Measurements from ENCODE around the gene TMEM108.

TMEM108 gene

DNA sequence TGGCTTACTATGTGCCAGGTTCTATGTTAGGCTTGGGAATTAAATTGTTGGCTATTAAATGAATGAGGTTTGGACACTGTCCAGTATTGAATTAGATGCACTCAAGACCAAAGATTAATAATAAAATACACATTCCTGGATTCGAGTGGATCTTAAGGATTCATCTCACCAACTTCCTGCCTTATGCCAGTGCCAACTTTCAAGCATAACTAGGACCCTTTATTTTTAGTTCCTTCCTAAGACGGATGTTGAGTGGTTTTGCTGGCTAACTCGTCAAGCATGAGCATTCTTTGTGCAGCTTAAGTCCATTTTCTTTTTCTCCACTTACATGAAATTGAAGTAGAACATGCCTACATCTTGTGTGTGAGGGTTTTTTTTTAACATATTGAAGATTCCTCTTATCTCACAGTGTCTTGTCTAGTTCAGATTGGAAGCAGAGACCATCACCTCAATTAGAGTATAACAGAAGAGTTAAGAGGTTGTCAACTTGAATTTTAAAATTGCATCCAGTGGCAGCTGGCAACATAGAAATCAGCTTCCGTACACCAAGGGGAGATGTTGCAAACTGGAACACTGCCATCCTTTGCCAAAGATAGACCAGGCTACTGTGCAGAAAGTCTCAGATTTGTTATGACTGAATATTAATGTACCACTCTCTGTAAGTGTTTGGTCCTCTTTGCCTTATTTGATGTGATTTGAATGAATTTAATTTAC lies 255.4 kb downstream of the TMEM108 start:
- TF ChIP-seq GATA2 (IDR thresholded peaks at IDR 0.05; ENCODE audit: low read depth, low read length) (no peak), GATA3 (IDR thresholded peaks at IDR 0.05; ENCODE audit: low read depth, low read length) (no peak)

DNA sequence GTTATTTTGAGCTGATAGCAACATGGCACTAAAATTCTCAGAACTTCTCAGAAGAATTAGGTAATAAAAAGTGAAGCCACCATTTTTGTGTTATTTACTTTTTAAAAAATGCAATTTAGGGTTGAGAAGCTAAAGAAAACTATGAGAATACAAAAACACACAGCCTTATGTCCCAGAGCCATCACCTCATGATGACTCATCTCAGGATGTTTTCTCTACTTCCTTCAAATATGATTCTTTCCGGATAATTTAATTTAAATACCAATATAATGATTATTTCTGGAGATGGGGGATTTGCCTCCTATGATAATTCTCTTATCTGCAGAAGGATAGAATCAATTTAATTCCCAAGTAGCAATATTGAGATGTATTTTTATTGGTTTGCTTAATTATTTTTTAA lies 256.1 kb downstream of the TMEM108 start:
- no peak for TF ChIP-seq GATA3 (IDR thresholded peaks at IDR 0.05; ENCODE audit: low read depth, low read length)
- TF ChIP-seq GATA2 (IDR thresholded peaks at IDR 0.05; ENCODE audit: low read depth, low read length) = no peak

DNA sequence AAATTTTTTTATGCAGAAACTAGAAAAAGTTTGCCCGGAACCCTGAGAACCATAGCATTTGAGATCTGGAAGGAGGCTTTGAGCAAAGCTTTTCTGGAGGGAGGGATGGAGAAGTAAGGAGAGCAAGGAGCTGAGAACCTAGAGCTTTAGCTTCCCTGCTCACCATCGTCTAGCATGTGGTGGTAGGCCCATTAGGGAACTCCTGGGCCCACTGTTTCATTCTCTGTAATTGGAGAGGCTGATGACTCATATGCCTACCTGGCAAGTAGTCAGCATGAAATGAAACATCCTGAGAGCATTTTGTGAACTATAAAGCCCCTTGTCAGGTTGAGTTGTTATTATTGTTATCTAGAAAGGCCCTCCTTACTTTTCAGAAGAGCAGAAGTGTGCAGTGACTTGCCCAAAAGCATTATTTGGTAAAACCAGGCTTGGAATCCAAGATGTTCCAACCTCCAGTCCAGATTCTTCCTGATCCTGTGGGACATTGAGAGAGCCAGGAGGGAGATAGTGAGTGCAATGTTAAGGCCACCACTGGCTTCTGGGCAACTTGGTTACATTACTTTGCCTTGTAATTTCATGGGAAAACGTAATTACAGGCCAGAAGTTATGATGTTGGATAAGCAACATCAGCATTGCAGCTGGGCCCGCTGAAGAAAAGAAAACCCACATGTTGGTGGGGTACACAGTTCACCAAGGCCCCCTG lies 257.2 kb downstream of the TMEM108 start:
- TF ChIP-seq GATA3 (IDR thresholded peaks at IDR 0.05; ENCODE audit: low read depth, low read length) (no peak), GATA2 (IDR thresholded peaks at IDR 0.05; ENCODE audit: low read depth, low read length) (no peak)

DNA sequence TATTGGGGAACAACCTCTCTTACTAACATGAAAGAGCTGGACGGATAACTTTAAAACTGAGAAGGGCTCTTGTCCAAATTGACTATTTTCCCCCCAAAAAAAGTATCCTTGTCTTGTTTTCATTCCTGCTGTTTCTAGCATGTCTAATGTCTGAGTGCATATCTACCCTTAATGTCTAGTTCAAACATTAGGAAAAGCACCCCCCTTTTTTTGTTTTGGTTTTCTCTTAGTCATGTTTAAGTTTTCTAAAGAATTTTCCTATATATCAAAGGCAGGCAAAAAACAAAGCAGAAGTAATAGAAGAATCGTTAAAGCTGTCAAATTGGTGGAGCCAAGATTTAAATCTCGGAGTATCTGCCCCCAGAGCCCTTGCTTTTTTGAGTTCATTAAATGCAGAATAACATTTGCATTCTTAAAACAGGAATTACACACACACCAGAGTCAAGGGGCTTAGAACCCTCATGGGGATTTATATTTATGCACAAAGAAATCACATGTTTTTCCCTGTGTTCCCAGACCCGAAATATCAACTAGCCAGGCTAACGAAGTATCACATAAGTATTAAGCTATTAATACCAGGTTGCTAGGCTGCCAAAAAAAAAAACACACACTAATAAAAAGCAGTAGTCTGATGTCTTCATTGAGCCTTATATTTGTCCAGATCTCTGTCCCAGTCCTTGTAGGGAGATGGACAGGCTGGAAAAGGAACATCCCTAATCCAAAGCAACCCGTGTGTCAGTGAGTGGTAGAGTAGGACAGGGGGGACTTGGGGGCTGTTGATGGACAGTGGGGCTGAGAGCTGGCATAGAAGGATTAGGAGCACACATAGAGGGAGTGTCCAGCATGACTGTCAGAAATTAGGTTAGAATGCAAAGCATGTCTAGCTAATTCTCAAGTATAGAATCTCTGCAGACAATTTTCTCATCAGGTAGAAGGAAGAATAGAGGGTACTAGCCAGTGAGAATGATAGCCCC lies 258.0 kb downstream of the TMEM108 start:
- TF ChIP-seq GATA2 (IDR thresholded peaks at IDR 0.05; ENCODE audit: low read depth, low read length) (no peak), GATA3 (IDR thresholded peaks at IDR 0.05; ENCODE audit: low read depth, low read length) (no peak)

DNA sequence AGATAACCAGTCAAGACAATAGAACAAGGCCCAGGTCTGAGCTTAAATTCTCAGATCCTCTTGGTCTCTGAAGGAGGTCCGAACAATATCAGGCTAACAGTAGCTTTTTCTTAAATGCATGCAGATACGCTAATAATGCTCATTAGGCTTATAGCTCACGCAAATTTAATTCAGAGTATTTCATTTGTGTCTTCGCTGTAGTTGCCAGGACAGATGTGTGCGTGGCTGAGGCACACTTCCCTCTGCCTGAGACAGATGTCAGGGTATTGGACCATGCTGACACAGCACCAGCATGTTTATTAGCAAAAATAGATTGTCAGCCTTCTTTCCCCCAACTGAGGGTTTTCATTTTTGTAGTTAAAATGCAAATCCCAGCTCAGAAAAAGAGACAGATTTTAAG lies 258.8 kb downstream of the TMEM108 start:
- TF ChIP-seq GATA3 (IDR thresholded peaks at IDR 0.05; ENCODE audit: low read depth, low read length) (no peak), GATA2 (IDR thresholded peaks at IDR 0.05; ENCODE audit: low read depth, low read length) (no peak)

DNA sequence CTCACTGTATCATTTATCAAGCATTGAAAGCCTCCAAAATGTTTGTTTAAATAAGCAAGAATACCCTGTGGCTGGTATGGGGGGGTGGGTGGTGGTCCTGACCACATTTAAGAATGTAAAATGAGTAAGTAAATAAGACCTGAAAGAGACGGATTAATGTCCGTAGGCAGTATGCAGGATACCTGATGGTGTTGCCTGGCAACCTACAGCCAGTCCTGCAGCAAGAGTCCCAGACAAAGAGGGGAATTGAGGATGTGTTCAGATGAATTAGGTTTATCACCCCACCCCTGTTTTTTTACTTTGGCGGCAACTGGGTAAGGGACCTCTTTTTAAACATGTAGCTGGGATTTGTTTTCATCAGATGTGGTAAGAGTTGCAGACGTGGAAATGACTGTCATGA lies 261.9 kb downstream of the TMEM108 start:
- TF ChIP-seq GATA3 (IDR thresholded peaks at IDR 0.05; ENCODE audit: low read depth, low read length) (no peak), GATA2 (IDR thresholded peaks at IDR 0.05; ENCODE audit: low read depth, low read length) (no peak)

DNA sequence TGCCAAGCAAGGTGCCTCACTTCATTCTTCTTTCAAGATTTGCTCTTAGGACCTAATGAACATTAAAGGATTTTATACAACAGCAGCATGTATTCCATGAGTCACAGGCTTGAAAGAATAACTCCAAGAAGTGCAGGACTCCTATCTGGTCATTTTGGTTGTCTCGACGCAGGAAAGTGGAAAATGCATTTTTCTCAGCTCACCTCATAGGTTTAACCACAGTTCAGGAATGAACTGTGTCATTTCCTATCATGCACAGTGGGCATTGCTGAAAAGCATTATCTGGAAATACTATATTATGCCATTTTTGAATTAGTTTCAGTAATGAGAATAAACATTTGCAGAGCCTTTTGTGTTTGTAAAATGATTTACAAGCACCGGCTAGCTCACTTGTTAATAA lies 263.0 kb downstream of the TMEM108 start:
- no peak for TF ChIP-seq GATA2 (IDR thresholded peaks at IDR 0.05; ENCODE audit: low read depth, low read length)
- TF ChIP-seq GATA3 (IDR thresholded peaks at IDR 0.05; ENCODE audit: low read depth, low read length) = no peak

DNA sequence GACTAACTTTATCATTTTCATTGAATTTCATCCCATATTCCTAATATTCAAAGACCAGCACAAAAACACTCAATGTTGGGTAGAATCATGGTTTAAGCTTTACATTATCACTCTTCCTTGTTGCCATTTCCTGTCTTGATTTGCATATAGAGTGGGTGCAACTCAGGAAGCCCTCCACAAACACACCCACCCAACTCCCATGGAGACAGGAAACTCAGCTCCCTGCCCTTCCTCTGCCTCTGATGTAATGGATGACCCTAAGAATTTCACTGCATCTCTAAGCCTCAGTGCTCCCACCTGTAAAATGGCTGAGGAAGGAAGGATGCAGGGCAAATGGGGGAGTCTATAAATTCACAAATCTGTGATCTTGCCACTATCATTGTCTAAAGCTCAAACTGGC lies 263.5 kb downstream of the TMEM108 start:
- TF ChIP-seq GATA3 (IDR thresholded peaks at IDR 0.05; ENCODE audit: low read depth, low read length) = no peak
- TF ChIP-seq GATA2 (IDR thresholded peaks at IDR 0.05; ENCODE audit: low read depth, low read length) = no peak

DNA sequence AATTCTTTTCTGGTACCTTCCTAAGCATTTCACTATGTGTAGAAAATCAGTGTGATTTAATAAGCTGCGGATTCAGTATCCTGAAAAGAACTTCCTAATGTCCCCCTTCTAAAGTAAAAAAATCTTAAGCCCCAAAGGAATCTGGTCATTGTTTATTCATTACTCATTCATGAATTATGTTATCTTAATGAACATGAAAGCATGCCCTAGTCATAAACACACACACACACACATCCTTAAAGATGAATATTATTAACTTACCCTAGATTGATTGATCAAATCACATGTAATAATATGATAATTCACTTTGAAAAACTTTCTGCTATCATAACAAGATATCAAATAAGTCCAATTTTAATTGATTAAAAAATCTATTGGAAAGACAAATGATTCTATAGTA lies 265.2 kb downstream of the TMEM108 start:
- TF ChIP-seq GATA2 (IDR thresholded peaks at IDR 0.05; ENCODE audit: low read depth, low read length) (no peak), GATA3 (IDR thresholded peaks at IDR 0.05; ENCODE audit: low read depth, low read length) (no peak)

DNA sequence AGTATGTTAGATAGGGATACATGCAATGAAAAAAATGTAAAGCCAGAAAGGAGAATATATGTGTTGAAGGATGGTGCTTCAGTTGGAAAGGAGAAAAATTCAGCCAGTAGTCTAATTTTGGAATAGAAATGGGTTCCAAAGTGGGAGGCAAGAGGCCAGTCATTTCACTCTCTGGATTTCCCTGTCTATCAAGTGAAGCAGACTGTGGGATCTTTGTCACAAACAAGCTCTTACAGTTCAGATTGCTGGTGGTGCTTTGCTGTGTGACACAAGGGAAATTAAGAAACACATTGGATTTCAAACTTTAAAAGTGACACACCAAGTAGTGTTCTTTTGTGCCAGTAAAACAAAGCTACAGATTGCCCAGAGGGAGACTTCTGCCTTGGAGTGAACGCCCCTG lies 279.7 kb downstream of the TMEM108 start:
- TF ChIP-seq GATA3 (IDR thresholded peaks at IDR 0.05; ENCODE audit: low read depth, low read length) = no peak
- TF ChIP-seq GATA2 (IDR thresholded peaks at IDR 0.05; ENCODE audit: low read depth, low read length) = no peak

DNA sequence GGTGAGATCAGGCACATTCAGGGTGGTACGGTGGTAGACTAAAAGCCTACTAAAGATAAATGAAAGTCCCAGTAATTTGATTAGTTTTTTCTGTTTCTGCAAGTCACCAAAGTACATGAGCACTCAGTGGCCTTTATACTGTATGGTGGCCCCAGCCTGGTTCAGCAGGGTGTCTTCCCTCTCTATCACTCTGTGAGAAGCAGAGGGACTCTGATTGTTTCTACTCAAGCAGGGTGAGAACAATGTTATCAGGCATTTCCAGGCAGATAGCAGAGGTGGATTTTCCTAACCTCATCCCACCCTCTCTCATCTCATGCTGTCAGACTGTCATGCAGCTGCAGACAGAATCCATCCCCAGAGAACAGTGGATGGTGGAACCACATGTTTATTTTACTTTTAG lies 290.2 kb downstream of the TMEM108 start:
- TF ChIP-seq GATA2 (IDR thresholded peaks at IDR 0.05; ENCODE audit: low read depth, low read length) (no peak), GATA3 (IDR thresholded peaks at IDR 0.05; ENCODE audit: low read depth, low read length) (no peak)

DNA sequence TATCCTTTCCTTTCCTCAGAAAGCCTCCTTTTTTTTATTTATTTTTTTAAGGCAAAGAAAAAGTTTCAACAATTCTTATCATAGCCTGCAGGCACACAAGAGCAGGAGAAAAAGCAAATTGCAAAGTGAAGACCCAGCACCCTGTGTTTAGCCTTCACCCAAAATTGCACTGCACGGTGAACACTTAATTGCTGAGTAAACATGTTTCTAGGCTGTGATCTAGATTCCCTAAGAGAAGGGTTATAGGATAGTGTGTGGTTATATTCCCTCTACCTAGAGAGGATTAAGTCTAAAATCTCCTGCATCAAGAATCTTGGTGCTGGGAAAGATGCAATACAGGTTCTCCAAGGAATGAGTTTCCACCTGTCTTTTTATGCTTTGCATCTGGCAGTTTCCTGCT lies 291.4 kb downstream of the TMEM108 start:
- no peak for TF ChIP-seq GATA2 (IDR thresholded peaks at IDR 0.05; ENCODE audit: low read depth, low read length)

DNA sequence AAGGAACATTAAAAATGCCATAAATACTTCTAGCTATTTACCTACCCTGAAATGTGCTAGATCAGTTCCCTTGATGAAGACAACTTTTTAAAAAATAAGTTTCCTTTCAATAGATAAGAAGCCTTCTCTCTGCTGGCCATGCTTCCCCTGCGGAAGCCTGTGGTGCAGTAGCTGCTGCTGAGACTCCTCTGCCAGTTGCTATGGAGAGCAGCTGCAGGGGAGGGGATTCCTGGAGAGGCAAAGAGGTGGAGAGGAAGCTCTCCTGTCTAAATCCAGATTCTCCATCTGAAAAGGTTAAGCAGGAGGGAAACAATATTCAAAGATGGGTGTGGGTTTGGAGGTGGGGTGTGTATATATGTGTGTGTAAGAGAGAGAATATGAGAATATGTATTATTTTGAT lies 291.9 kb downstream of the TMEM108 start:
- TF ChIP-seq GATA2 (IDR thresholded peaks at IDR 0.05; ENCODE audit: low read depth, low read length) (no peak), GATA3 (IDR thresholded peaks at IDR 0.05; ENCODE audit: low read depth, low read length) (no peak)

DNA sequence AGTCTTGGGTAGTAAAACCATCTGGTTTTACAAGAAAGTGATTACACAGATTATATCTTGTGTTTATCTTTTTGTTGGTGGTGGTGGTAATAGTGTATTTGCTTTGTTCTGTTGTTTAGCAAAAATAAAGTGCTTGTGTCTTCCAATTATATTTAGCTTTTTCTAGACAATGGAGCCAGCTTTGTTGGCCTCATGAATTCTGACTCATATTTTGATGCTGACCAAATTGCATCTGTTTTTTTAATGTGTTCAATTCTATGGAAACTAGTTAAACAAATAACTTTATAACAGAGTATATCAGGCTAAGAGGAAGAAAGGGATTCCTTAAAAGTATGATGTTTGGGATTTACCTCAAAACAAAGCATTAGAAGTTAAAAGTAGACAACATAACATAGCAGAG lies 292.3 kb downstream of the TMEM108 start:
- TF ChIP-seq GATA2 (IDR thresholded peaks at IDR 0.05; ENCODE audit: low read depth, low read length) = no peak
- no peak for TF ChIP-seq GATA3 (IDR thresholded peaks at IDR 0.05; ENCODE audit: low read depth, low read length)

Data from SH-SY5Y (cell line).